IgD-negative memory B cell (primary cell): ENCODE results near the gene SAPCD2. TPM values are rescaled to one million over a fixed set of nuclear protein-coding genes. Genes with fewer than 3 reads are reported as not detected.
A peak's percentile ranks its signal among the peaks of the same experiment; 100 is the strongest.

Source experiments
- H3K27ac Mint-ChIP-seq, 3 donors: one replicate each; pipeline ENCODE4 v1.8.0; 2020 to 2022; ENCODE audit warnings: mild to moderate bottlenecking in 3 of 3, mixed read lengths in 3 of 3, moderate library complexity in 1 of 3
- H3K27me3 Mint-ChIP-seq: one replicate; pipeline ENCODE4 v1.8.0; 2021; ENCODE audit warnings: mixed read lengths
- H3K36me3 Mint-ChIP-seq: one replicate; pipeline ENCODE4 v1.8.0; 2020; ENCODE audit warnings: mild to moderate bottlenecking, mixed read lengths
- H3K4me1 Mint-ChIP-seq, 3 donors: one replicate each; pipeline ENCODE4 v1.8.0; 2020 to 2022; ENCODE audit warnings: mixed read lengths in 3 of 3, mild to moderate bottlenecking in 1 of 3
- H3K4me3 Mint-ChIP-seq, 4 donors: one replicate each; pipeline ENCODE4 v1.8.0; 2020 to 2022; ENCODE audit warnings: mild to moderate bottlenecking in 4 of 4, mixed read lengths in 4 of 4, moderate library complexity in 3 of 4
- H3K9me3 Mint-ChIP-seq, 3 donors: one replicate each; pipeline ENCODE4 v1.8.0; 2020 to 2021; ENCODE audit warnings: mixed read lengths in 3 of 3, mild to moderate bottlenecking in 1 of 3
- polyA plus RNA-seq: library from polyadenylated mRNA; unstranded; fragments of 300-500 nt; fragmentation: Illumina TruSeq; gene quantifications from one replicate; pipeline ENCODE4 v1.2.3, GENCODE V29; 2021

Gene SAPCD2
- polyA plus RNA-seq, 1 donor from 2014 or later = 0.38 TPM

- Mint-ChIP-seq H3K4me1 (peaks cover 8 to 18% (median 12%) of the 10 kb centered on the region in 3 donors), H3K36me3 (no peaks in the 10 kb centered on the region), H3K27me3 (no peaks in the 10 kb centered on the region), H3K9me3 (no peaks in the 10 kb centered on the region), H3K4me3 (peak overlapping the region in 2 of 4 donors; percentile 55 to 81), H3K27ac (peak overlapping the region in 1 of 3 donors; percentile 90)
Observed at GRCh38 chr9:137080260-137081122, 10.1 kb upstream of the SAPCD2 start.

GRCh38 chr9:137079401-137079787, 9.0 kb upstream of the SAPCD2 start:
- Mint-ChIP-seq H3K36me3 (no peaks in the 10 kb centered on the region), H3K27me3 (no peaks in the 10 kb centered on the region), H3K4me1 (peaks cover 16 to 19% (median 19%) of the 10 kb centered on the region in 3 donors), H3K9me3 (no peaks in the 10 kb centered on the region), H3K4me3 (peak overlapping the region in 2 of 4 donors; percentile 32 to 81), H3K27ac (peak overlapping the region in 2 of 3 donors; percentile 33 to 90)

GRCh38 chr9:137078701-137079400, 8.5 kb upstream of the SAPCD2 start:
- H3K27me3 Mint-ChIP-seq = no peaks in the 10 kb centered on the region
- no peaks in the 10 kb centered on the region for H3K9me3 Mint-ChIP-seq
- no peak overlapping the region for H3K27ac Mint-ChIP-seq

DNA sequence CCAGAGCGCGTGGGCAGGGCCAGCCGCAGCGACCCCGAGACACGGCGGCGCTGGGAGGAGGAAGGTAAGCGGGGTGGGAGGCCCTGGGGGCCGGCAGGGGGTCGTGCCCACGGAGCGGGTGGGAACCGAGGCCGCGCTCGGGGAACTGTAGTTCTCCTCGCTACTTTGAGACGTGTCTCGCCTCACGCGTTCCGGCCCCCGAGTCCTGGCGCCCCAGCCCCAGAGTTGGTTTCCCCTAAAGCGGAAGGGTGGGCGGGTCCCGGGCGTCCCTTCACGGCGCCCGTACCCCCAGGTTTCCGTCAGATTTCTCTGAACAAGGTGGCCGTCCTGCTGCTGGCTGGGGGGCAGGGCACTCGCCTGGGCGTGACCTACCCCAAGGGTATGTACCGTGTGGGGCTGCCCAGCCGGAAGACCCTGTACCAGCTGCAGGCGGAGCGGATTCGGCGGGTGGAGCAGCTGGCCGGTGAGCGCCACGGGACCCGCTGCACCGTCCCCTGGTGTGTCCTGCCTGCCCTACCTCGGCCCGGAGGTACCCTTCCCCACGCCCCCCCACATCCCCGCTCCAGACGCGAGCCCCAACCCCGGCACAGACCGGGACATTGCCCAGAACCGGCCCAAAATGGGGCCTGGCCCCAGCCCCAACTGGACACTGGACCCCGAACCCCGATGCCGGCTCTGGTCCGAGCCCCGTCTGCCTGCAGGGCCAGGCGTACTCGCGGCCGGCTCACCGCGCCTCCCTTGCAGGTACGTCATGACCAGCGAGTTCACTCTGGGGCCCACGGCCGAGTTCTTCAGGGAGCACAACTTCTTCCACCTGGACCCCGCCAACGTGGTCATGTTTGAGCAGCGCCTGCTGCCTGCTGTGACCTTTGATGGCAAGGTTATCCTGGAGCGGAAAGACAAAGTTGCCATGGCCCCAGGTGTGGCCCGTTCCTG, 7.7 kb upstream of the SAPCD2 start:
- H3K27me3 Mint-ChIP-seq = no peaks in the 10 kb centered on the region
- peak overlapping the region in 2 of 3 donors; percentile 63 to 80 for H3K27ac Mint-ChIP-seq
- H3K4me3 Mint-ChIP-seq = peak overlapping the region; percentile 75 to 90 (median 80)
- peaks cover 11 to 13% (median 12%) of the 10 kb centered on the region in 3 donors for H3K4me1 Mint-ChIP-seq
- H3K36me3 Mint-ChIP-seq = no peaks in the 10 kb centered on the region
- no peaks in the 10 kb centered on the region for H3K9me3 Mint-ChIP-seq

More at GRCh38 chr9:137078701-137079400, 8.5 kb upstream of the SAPCD2 start:
- Mint-ChIP-seq H3K36me3 (no peaks in the 10 kb centered on the region), H3K4me3 (peak overlapping the region; percentile 64 to 90 (median 78)), H3K4me1 (peaks cover 15 to 19% (median 16%) of the 10 kb centered on the region in 3 donors)

DNA sequence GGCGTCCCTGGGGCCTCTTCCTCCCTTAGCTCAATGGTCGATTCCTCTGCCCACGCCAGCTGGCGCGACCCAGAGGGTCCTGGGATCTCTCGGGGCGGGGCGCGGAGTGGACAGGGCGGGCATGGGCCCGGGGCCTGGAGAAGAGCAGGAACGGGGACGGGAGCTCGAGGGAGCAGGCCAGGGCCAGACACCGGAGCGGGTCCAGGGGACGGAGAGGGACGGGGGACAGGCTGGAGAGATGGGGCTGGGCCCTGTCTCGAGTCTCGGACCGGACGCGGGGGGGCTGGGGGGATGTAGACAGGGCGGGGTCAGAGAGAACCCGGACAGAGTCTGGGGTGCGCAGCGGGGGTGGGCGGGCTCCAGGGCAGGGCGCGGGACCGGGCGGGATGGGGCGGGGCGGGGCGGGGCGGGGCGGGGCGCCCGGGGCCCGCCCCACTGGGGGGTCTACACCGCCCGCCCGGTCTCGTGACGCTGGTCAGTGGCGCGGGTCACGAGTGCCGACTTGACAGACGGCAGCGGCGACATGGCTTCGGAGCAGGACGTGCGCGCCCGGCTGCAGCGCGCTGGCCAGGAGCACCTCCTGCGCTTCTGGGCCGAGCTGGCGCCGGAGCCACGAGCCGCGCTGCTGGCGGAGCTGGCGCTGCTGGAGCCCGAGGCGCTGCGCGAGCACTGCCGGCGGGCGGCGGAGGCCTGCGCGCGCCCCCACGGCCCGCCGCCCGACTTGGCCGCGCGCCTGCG, 6.8 kb upstream of the SAPCD2 start, which contains the start of gene UAP1L1:
UAP1L1 (plus strand) TSS at position 508 of the 738 bp plus-strand sequence; CDS start at position 524, 16 bp downstream.
- Mint-ChIP-seq H3K36me3 (no peaks in the 10 kb centered on the region), H3K4me3 (peak within 1 kb of the TSS; percentile 79 to 90 (median 81)), H3K9me3 (no peaks in the 10 kb centered on the region), H3K4me1 (peaks cover 11 to 13% (median 12%) of the 10 kb centered on the region in 3 donors), H3K27me3 (no peaks in the 10 kb centered on the region), H3K27ac (peak within 1 kb of the TSS in 2 of 3 donors; percentile 63 to 80)

DNA sequence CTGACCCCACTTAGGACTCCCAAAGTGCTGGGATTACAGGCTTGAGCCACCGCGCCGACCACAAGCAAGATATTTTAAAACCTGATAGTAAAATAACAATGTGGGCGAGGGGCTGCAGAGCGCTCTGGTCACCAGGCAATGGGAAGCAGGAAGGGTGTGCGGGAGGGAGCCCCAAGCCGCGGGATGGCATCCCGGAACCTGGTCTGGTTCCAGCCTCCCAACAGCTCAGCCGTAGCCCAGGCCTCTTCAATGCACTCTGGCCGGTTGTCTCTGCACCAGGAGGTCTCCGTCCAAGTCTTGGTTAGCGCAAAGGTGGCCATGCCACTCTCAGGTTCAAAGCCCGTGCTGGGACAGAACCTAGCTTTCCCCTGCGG, 6.3 kb upstream of the SAPCD2 start:
- Mint-ChIP-seq H3K27ac (peak overlapping the region in 1 of 3 donors; percentile 58), H3K4me3 (peak overlapping the region; percentile 63 to 80 (median 76)), H3K36me3 (no peaks in the 10 kb centered on the region), H3K27me3 (no peaks in the 10 kb centered on the region), H3K4me1 (peaks cover 11 to 13% (median 12%) of the 10 kb centered on the region in 3 donors), H3K9me3 (no peaks in the 10 kb centered on the region)

GRCh38 chr9:137075275-137075775, 5.0 kb upstream of the SAPCD2 start:
- H3K27me3 Mint-ChIP-seq = no peaks in the 10 kb centered on the region
- H3K36me3 Mint-ChIP-seq = no peaks in the 10 kb centered on the region
- H3K4me3 Mint-ChIP-seq = peak overlapping the region; percentile 21 to 87 (median 48)
- peaks cover 11 to 17% (median 15%) of the 10 kb centered on the region in 3 donors for H3K4me1 Mint-ChIP-seq
- H3K9me3 Mint-ChIP-seq = no peaks in the 10 kb centered on the region
- H3K27ac Mint-ChIP-seq = peak overlapping the region in 2 of 3 donors; percentile 53 to 91

GRCh38 chr9:137074657-137075274, 4.4 kb upstream of the SAPCD2 start:
- Mint-ChIP-seq H3K36me3 (no peaks in the 10 kb centered on the region), H3K4me1 (peaks cover 11 to 15% (median 12%) of the 10 kb centered on the region in 3 donors), H3K4me3 (peak overlapping the region in 3 of 4 donors; percentile 34 to 87 (median 71)), H3K27me3 (no peaks in the 10 kb centered on the region), H3K9me3 (no peaks in the 10 kb centered on the region), H3K27ac (peak overlapping the region in 2 of 3 donors; percentile 53 to 91)

DNA sequence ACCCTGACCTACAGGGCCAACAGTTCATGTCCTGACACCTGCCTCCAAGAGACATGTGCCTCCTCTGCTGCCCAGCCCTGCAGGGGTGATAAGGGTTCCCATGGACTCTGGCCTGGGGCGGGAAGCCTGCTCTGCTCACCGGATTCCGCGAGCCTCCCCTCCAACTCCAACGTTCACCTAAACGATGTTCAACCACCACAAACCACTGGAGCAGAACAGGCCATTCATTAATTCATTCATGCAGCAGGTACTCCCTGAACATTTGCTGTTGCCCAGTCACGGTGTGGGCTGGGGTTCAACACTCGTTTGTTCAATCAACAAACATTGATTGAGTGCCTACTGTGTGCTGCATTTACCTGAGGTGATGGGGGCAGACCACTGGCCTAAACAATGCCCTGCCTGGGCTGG, 3.6 kb upstream of the SAPCD2 start:
- no peaks in the 10 kb centered on the region for H3K27me3 Mint-ChIP-seq
- H3K4me1 Mint-ChIP-seq = peaks cover 11 to 14% (median 13%) of the 10 kb centered on the region in 3 donors
- H3K36me3 Mint-ChIP-seq = no peaks in the 10 kb centered on the region
- H3K9me3 Mint-ChIP-seq = no peaks in the 10 kb centered on the region
- peak overlapping the region in 1 of 3 donors; percentile 91 for H3K27ac Mint-ChIP-seq
- peak overlapping the region in 1 of 4 donors; percentile 87 for H3K4me3 Mint-ChIP-seq

- H3K27me3 Mint-ChIP-seq = no peaks in the 10 kb centered on the region
- H3K27ac Mint-ChIP-seq = peak overlapping the region; percentile 77 to 96 (median 93)
- peak overlapping the region; percentile 76 to 92 (median 84) for H3K4me3 Mint-ChIP-seq
- no peaks in the 10 kb centered on the region for H3K36me3 Mint-ChIP-seq
- H3K4me1 Mint-ChIP-seq = peaks cover 17 to 19% (median 17%) of the 10 kb centered on the region in 3 donors
- no peaks in the 10 kb centered on the region for H3K9me3 Mint-ChIP-seq
Observed at GRCh38 chr9:137071282-137071681, 925 bp upstream of the SAPCD2 start.

- Mint-ChIP-seq H3K27ac (peak overlapping the region; percentile 77 to 96 (median 93)), H3K36me3 (no peaks in the 10 kb centered on the region), H3K4me3 (peak overlapping the region; percentile 76 to 92 (median 85)), H3K27me3 (no peaks in the 10 kb centered on the region), H3K9me3 (no peaks in the 10 kb centered on the region), H3K4me1 (peaks cover 17 to 19% (median 17%) of the 10 kb centered on the region in 3 donors)
Observed at GRCh38 chr9:137070906-137071275, 534 bp upstream of the SAPCD2 start.

DNA sequence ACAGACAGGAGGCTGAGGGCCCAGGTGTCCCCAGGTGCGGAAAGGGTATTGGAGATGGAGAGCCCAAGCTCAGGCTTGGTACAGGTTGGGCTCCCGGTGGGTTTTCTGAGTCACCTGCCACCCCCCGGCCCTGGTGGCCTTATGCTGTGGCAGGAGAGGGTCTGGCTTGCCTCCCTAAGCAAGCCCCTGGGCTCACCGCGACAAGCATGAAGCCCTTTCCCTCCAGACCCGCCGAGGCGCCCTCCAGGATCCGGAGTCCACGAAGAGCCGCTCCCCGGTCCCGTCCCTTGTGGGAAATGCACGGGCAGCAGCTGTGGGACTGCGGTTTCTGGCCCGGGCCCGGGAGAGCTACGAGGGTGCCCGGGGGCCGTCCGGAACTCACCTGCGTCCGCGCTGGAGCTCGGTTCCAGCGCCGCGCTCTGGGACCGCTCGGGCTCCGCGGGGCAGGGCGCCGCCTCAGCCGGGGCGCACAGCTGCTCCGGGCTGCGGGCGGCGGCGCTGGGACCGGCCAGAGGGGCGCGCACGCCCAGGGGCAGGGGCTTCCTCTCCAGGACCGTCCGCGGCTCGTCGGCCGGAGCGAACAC, 757 bp downstream of the SAPCD2 start:
- no peaks in the 10 kb centered on the region for H3K36me3 Mint-ChIP-seq
- peak overlapping the region; percentile 20 to 67 (median 30) for H3K4me3 Mint-ChIP-seq
- H3K4me1 Mint-ChIP-seq = peaks cover 8 to 12% (median 10%) of the 10 kb centered on the region in 3 donors
- H3K27ac Mint-ChIP-seq = no peak overlapping the region
- H3K27me3 Mint-ChIP-seq = no peaks in the 10 kb centered on the region
- H3K9me3 Mint-ChIP-seq = no peaks in the 10 kb centered on the region
